GM18873 (cell line): ENCODE measurements around the gene SEMA7A.

Experiments used
- ATAC-seq: cut with Tn5 transposase; IDR thresholded peaks from one replicate; pipeline ENCODE4 v1.9.1; 2021; ENCODE audit warnings: mild to moderate bottlenecking, moderate library complexity, moderate number of reproducible peaks; ENCODE audit not compliant: unreplicated experiment, low FRiP score

SEMA7A gene

DNA sequence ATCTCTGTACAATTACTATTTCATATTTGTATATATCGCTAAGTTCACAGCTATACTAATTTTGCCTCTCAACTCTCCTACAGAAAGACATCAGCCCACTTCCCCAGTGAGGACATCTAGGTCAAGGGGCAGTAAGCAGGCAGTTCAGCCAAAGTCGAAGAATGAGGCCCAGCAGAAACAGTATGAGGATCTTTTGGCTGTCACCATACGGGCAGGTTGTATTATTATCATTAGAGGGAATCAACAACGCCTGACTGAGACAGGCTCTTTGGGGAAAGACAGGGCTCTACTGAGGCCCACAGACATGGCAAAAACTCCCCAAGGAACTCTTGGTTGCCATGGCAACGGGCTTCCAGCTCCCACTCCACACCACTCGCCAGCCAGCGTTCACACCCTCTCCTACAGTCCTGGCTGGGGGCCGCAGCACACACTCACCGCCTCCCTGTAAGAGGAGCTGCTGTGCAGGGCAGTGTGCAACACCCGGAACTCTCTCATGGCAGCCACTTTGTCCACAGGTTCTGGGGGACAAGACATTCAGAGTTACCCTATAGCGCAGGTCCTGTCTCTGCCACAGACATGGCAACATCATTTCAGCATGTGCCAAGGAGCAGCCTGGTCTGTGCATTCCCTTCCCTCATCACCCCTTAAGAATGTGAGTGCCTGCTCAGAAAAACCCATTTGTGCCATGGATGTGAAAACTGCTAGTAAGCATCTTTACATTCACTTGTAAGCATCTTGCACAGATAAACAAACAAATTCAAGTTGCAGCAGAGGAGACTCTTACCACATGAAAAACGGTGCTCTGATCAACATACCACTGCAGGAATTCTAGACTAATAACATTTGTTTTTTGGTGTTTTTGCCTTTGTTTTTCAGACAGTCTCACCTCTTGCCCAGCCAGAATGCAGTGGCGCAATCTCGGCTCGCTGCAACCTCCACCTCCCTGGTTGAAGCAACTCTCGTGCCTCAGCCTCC is 18.4 kb upstream of the SEMA7A start:
- ATAC-seq = no peak

DNA sequence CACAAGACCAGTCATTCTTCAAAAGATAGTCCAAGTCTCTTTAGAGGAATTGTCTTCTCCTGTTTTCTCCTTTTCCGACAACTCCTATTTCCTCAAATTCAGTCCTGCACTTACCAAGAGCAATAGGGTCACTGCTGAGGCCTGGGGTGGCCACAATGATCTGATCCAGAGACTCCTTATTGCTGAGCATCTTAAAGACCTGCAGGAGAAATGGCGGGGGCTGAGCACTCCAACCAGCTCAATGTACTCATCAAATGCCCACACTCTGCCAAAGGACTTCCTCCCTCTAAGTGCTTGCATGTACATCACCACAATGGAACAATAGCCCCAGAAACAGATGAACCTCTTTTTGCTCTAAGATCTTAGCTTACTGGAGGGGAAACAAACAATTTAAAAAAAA is 17.6 kb upstream of the SEMA7A start:
- ATAC-seq = no peak

DNA sequence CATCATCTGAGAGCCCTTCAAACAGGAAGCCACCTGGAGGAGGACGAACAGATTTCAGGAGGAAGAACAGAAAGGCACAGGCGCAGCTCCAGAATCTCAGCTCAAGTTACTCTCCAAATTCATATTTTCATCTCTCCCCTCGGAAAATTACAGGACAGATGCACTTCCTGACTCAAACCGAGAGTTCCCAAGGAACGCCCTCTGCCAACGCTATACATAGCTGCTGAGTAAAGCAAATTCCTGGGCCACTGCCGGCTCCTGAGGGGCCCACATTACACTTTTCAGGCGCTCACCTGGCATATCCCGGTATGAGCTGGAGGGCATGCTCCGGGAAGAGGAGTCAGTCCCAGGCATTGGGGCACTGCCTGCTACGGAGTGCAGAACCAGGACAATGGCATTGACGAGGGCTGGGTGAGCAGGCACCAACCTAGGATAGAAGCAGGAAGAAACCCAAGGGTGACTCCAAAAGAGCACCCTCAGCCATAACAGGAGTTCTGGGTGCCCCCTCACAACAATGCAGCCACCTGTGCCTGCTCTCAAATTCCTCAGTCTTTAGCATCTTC is 16.0 kb upstream of the SEMA7A start:
- no peak for ATAC-seq

DNA sequence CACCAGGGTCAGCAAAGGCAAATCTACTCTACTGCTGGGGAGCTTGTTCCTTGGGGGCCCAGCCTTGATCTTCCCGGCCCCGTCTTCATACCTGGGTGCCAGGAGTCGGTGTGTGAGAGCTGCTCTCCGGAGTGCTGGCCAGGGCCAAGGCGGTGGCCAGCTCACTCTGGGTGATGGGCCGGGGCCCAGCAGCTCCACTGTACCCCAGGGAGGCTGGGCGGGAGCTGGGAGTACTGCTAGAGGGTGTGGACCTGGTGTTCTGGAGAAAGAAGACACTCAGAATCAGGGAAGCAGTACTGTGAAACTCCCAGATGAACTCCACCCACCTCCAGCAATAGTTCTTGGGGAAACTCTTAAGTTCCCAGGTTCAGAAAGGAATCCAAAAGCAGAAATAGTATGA is 15.3 kb upstream of the SEMA7A start:
- ATAC-seq = no peak

DNA sequence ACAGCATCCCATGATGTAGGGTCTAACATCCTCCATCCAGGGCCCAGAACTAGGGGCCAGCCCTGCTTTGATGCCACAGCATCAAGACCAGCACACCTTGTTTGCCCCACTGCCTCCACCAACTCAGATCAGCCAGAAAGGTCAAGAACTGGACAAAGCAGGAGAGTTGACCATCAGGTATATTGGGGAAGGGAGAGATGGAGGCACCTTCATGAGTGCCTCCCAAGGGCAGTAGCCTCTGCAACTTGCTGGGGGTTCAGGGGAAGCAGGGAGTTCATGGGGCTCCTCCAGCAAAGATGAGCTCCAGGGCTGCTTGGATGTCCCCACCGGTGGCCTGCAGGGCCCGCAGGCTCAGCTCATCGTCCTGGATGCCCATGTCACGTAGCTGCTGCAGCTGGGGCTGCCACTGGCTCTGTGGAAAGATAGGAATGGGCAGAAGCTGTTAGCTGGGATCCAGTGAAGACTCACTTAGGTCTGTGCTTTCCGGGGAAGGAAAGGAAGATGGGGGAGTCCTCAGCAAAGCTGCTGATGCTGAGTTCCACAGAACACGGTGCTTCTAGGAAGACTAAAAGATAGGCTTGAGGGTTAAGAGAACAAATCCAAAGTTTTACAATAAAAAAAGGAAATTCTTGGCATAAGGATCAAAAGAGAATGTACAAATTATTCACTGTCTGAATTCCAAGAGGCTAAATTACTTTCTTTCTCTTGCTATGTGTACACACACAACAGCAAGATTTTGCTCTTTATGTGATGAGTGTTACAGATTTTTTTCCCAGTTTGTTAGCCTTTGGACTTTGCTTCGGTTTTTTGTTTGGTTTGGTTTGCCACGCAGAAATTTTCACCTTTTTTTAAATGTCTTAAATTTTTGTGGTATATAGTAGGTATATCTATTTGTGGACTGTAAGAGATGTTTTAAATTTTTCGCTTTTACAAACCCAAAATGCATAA is 12.3 kb upstream of the SEMA7A start:
- no peak for ATAC-seq

DNA sequence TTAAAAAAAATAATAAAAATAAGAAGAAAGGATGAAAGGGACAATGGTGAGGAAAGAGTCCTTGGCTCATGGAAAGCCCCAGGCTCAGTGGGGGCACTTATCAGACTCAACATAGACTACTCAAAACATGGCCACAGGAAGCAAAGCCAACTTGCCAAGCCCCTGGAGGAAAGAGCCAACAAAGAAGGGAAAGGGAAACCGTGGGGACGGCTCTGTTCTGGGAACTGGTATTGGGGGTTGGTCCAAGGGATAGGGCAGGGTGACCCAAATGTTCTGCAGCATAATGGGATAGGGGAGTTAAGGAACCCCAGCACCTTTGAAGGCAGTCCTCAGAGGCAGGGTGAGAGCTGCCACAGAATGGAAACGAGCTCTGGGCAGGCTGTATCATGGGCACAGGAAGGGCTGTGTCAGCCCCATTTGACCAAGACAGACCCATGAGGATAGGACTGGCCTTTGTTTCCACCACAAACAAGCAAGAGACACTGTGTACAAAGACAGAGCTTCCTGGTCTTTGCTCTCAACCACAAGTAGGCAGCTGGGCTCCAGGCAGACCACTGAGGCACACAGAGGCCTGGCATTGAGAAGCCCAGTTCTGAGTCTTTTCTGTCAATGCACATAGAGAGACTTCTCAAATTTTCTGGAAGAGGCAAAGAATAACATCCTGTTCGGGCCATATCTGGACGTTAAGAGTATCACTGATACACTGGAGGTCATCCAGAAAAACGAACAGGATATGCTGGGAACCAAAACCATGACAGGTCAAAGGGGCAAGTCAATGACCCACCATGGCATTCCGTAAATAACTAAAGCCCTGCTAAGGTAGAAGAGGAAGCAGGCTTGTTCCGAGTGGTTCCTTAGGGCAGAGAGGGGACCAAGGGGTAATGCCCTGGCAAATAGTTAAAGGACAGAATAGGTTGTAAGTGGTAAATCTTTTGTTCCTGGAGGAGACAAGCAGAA is 10.6 kb upstream of the SEMA7A start:
- no peak for ATAC-seq

DNA sequence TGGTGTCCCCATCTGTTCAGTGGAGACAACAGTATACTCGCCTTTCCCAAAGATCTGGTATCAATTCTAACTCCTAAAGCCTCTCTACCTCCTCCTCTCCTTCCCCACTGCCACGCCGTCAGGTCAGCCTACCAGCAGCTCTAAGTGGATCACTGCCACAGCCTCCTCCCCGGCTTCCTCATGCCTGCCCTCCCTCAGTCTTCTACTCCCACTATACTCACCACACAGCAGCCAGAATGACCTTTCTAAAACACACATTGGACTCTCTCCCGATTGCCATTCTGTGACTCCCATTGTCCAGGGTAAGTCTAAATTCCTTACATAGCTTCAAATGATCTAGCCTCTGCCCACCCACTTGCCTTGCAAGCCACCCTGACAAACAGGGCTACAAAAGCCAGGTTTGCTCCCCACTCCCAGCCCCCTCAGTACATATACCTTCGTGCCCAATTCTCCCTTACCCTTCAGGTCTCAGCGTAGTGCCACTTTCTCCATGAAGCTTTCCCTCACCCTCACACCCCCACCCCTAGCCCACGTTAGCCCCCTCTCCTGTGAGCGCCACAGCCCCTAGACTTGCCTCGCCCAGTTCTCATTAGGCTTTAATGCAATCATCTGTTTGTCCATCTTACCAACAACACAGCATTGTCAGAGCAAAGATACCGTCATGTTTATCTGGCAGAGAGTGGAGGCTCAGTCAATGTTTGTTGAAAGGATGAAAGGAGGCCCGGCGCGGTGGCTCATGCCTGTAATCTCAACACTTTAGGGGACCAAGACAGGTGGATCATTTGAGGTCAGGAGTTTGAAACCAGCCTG is 9.5 kb upstream of the SEMA7A start:
- ATAC-seq = no peak

DNA sequence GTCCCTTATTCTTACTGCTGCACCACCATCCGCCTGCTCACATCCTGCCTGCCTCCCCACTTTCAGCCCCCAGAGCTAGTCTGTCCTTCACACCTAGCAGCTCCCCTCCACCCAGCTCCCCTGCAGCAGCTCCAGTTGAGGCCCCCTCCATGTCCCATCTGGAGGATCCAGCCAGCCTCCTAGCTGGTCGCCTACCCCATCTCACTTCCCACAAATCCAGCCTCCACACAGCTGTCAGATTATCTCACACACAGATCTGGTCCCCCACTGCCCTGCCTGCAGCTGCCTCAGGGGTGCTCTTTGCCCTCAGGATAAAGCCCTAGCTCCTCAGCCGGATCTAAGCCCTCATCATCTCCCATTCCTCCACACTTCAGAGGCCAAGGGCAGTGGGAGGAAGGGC is 8.8 kb upstream of the SEMA7A start:
- no peak for ATAC-seq

DNA sequence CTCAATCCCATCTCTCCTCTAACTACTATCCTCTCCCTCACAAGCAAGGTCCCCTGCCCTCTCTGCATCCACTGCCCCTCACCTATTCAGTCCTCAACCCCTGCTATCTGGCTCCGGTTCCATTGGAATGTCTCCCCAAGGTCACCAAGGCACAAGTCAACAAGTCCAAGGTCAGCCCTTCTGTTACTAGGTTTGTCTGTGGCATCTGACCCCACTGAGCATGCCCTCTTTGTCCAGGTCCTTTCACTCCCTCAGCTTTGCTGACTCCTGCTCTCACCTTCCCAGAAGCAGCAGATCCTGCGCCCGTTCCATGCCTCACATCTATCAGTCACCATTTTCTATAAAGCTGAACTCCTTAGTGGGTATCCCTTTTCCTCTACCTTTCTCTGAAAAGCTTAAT is 8.3 kb upstream of the SEMA7A start:
- ATAC-seq = no peak

DNA sequence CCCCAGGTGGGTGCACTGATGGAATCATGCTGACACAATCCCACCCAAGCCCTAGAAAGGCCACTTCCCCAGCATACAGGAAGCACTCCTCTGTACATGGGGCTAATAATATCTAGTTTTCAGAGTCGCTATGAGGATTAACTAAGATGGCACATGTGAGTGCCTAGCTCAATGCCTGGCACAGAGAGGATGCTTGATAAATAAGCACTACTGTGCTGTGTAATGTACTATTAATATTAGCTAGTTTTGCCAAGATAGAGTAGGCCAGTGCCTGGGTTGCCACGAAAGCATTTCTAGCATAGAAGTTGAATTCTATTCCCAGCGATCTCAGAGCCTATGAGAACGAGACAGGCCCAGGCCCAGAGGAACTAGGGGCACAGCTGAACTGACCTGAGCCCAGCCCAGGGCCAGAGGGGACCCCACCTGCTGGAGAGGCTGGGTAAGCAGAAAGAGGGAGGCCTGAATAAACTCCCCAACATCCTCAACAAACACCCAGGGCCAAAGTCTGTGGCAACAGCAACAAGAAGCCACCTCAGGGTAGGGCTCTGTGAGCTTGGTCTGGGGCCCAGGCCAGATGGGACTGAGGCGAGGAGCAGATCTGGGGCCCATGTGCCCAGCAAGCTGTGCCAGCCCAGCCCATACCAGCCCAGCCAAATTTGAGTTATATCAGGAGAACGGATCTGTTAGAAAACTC is 7.6 kb upstream of the SEMA7A start:
- ATAC-seq = no peak

DNA sequence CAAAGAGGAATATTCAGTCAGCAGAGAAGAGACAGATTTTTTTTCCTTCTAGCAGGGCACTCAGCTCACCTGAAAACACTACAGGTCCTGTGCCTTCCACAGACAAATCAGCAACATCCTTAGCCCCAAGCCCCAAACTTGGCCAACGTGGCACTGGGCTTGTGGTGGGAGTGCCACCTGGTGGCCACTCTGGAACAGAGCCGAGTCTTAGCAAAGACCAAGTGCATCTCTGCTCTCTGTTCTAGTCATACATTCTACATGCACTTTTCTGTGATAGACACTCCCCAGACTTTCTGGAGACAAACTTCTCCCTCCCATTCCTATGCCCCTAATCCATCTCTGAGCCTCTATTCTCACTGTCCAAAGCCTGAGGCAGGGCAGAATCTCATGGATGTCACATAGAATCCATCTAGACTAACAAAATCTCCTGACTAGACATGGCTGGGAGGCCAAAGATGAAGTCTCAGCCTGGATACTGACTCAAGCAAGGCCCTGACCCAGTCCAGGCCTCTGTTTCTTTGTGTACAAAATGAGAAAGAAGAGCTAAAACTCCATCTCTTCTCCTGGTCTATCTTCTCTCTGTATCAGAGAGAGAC is 5.1 kb upstream of the SEMA7A start:
- no peak for ATAC-seq

DNA sequence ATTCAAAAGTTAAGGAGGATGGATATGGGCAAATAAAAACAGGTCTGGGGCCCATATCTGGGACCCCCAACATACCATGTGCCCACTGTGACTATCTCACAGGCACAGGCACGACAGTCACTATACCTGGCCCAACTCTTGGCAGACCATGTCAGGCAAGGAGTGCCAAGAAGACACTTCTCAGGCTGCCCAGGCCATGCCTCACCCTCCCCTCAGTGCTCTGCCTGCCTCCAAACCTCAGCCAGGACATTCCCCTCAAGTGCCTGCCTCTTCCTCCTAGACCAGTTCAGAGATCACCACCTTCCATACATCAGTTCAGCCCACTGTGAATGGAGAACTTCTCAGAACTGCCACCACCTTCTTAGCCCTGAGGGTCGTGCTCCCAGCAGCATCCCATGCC is 4.4 kb upstream of the SEMA7A start:
- ATAC-seq = no peak

DNA sequence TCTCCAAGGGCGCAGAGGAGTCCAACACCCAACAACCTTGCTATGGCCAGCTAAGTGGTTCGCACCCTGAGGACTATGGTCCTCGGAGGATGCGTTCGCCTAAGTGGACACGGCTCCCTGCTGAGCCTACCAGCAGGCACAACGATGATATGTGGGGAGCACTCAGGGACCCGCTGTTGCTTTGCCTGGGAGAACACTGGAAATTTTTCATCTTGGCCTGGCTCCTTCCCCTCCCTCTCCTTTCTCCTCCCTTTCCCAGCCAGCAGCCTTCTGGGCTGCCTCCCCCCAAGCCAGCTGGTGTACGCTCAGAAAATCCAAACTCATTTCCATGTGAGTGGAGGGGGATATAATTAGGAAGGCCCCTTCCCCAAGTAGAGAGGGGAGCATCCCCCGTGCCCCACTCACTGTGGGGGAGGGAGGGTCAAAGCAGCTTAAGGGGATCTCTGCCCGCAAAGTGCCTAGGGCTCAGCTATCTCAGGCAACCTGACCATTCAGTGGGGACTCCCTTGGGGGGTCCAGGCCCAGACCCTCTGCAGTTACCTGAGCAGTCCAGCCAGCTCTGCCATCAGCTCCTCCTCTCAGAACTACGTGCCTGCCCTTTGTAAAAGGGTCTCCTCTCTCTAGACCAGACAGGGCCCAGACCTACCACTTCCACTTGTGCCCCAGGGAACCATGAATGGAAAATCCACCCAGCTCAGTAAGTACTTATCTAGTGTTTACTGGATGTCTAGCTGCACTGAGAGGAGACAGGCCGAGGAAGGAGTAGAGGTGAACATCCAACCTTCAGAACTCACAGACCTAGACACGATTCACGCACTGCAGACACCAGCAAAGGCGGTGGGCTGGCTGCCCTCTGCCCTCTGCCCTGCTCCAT is 742 bp upstream of the SEMA7A start:
- ATAC-seq = no peak

DNA sequence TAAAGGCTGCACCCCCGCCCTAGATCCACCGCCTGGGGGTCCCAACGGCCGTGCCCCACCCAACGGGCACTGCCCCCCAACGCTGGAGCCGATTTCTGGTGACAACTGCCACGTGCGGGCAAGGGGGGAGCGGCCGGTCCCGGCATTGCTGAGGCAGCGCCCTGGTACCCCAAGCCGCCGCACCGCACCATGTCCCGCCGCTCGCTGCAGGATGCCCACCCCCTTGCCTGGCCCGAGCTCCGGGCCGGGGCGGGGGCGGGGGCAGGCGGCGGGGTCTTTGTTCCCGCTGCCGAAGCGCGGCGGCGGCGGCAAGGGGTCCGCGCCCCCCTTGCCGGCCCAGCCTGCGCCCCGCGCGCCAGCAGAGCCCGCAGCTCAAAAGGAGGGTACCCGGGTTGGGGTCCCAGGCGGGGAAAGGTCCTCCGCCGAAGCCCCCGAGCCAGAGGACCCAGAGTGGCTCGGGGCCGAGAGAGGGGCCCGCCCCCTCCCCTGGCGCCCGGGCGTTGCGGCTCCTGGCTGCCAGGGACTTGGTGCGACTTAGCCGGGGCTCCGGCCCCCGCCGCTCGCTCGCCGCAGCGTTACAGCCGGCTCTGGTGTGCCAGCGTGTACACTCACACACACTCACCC is 678 bp downstream of the SEMA7A start:
- ATAC-seq = no peak

DNA sequence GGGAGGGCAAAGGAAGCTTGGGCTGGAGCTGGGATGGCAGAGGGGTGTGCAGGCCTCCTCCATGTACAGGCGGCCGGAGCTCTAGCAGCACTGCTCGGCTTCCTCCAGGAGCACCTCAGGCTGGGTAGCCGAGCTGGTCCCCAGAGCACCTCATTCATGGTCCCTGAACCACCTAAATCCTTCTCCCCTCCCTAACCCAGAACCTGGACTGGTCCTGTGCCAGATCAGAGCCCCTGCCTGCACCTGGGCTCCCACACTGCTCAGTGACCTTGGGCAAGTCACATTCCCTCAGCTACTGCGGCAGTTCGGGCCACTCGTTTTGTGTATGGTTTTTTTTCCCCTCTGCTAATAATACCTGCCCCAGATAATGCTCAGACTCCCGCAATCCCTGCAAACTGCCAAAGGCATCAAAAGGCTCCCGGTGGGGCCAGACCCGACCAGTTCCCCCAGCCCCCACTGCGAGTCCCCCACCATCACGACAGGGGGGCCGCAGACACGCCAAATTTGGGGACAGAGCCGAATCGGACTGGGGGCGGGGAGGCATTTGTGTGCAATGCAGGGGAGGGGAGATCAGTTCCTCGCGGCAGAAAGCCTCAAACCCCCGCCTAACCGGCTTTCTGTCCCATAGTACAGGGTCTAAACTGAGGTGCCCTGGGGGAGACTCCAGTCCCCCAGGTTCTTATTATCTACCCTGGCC is 1.3 kb downstream of the SEMA7A start:
- ATAC-seq = no peak

DNA sequence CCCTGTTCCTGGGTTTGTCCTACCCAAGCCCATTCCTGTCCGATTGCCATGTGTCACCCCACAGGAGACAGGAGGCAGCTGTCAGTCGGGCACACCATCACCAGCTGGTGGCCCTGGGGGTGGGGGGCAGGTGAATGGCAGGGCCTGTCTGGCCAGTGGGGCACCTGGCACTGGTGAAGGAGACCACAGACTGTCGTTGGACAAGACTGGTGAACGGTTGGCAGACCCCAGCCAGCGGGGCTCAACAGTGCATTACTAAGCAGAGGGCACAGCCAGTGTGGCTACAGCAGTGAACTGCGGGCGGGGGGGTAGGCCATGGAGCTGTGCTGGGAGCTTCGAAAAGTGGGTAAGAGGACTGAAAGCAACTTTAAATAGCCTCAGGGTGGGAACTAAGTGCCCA is 2.1 kb downstream of the SEMA7A start:
- ATAC-seq = no peak
